Measurements from ENCODE around the gene UMOD.

UMOD gene

DNA sequence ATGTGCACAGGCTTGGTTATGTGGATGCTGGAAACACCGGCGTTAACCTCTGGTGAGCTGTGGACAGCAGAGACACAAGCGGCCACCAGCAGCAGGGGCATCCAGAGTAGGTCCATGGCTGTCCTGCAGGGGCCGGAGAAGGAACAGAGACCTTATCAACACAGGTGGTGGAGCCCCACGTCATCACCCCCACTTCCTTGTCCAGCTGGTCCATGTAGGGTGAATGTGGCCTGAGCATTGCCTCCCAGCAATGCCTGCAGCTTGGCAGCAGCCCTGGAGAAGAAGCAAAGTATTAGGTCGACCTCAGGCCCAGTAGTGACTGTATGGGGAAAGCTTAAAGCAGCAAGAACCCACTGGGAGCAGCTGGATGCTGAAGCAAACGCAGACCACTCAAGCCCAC lies 46.7 kb upstream of the UMOD start:
- TF ChIP-seq EZH2phosphoT487 (IDR thresholded peaks at IDR 0.05; ENCODE audit: borderline replicate concordance, low read length) (no peak), CTCF (IDR thresholded peaks at IDR 0.05; ENCODE audit: low read depth, low read length, poor library complexity, severe bottlenecking) (no peak)
- H3K79me2 ChIP-seq (ENCODE audit: control insufficient read depth, low read length), result no peaks in the 10 kb centered on the region
- H3K4me3 ChIP-seq (ENCODE audit: low read length), result no peak overlapping the region
- no peaks in the 10 kb centered on the region for H3K36me3 ChIP-seq (ENCODE audit: control insufficient read depth, low read length)
- H3K27me3 ChIP-seq (ENCODE audit: control insufficient read depth, low read length), result no peaks in the 10 kb centered on the region
- no peaks in the 10 kb centered on the region for H3K9me2 ChIP-seq (replicated peaks; ENCODE audit: control insufficient read depth, low read length)
- no peak overlapping the region for H3K27ac ChIP-seq (ENCODE audit: low read depth, low read length)
- H3K9me3 ChIP-seq (ENCODE audit: control insufficient read depth, insufficient read depth, low read length), result no peaks in the 10 kb centered on the region
- no peaks in the 10 kb centered on the region for H3K4me1 ChIP-seq (ENCODE audit: control insufficient read depth, low read length)
- H4K20me1 ChIP-seq (ENCODE audit: control insufficient read depth, insufficient read depth, low read depth, low read length), result no peaks in the 10 kb centered on the region
- no peak overlapping the region for H3K4me2 ChIP-seq (ENCODE audit: low read length)
- H3F3A ChIP-seq (ENCODE audit: control insufficient read depth, insufficient read depth), result no peaks in the 10 kb centered on the region

DNA sequence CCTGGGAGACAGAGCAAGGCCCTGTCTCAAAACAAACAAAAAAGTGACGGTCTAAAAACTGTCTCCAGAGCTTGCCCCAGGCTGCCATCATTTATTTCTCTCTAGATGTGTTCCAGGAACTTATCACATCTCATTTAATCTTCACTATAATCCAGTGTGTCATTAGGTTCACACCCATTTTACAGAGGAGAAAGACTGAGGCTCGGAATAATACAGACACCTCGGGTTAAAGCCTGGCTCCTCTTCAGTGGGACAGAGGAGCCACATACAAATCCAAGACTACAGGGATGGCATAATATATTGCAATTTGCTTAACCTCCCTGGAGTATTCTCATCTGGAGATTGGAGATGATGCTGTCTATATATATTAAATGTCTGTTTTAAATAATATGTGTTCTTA lies 46.1 kb upstream of the UMOD start:
- no peaks in the 10 kb centered on the region for H3K27me3 ChIP-seq (ENCODE audit: control insufficient read depth, low read length)
- H3K4me1 ChIP-seq (ENCODE audit: control insufficient read depth, low read length), result no peaks in the 10 kb centered on the region

GRCh38 chr16:20397468-20398074 lies 45.1 kb upstream of the UMOD start:
- Histone ChIP-seq H3F3A (ENCODE audit: control insufficient read depth, insufficient read depth) (no peaks in the 10 kb centered on the region), H3K79me2 (ENCODE audit: control insufficient read depth, low read length) (no peaks in the 10 kb centered on the region), H3K4me3 (ENCODE audit: low read length) (no peak overlapping the region), H3K27ac (ENCODE audit: low read depth, low read length) (no peak overlapping the region), H3K36me3 (ENCODE audit: control insufficient read depth, low read length) (no peaks in the 10 kb centered on the region), H3K4me1 (ENCODE audit: control insufficient read depth, low read length) (no peaks in the 10 kb centered on the region), H3K4me2 (ENCODE audit: low read length) (no peak overlapping the region), H3K27me3 (ENCODE audit: control insufficient read depth, low read length) (no peaks in the 10 kb centered on the region), H3K9me2 (replicated peaks; ENCODE audit: control insufficient read depth, low read length) (no peaks in the 10 kb centered on the region), H4K20me1 (ENCODE audit: control insufficient read depth, insufficient read depth, low read depth, low read length) (no peaks in the 10 kb centered on the region), H3K9me3 (ENCODE audit: control insufficient read depth, insufficient read depth, low read length) (no peaks in the 10 kb centered on the region)
- TF ChIP-seq EZH2phosphoT487 (IDR thresholded peaks at IDR 0.05; ENCODE audit: borderline replicate concordance, low read length) (no peak), CTCF (IDR thresholded peaks at IDR 0.05; ENCODE audit: low read depth, low read length, poor library complexity, severe bottlenecking) (no peak)

More for the DNA sequence above, 46.1 kb upstream of the UMOD start:
- Histone ChIP-seq H4K20me1 (ENCODE audit: control insufficient read depth, insufficient read depth, low read depth, low read length) (no peaks in the 10 kb centered on the region), H3K9me2 (replicated peaks; ENCODE audit: control insufficient read depth, low read length) (no peaks in the 10 kb centered on the region), H3K79me2 (ENCODE audit: control insufficient read depth, low read length) (no peaks in the 10 kb centered on the region), H3K4me2 (ENCODE audit: low read length) (no peak overlapping the region), H3F3A (ENCODE audit: control insufficient read depth, insufficient read depth) (no peaks in the 10 kb centered on the region), H3K27ac (ENCODE audit: low read depth, low read length) (no peak overlapping the region), H3K9me3 (ENCODE audit: control insufficient read depth, insufficient read depth, low read length) (no peaks in the 10 kb centered on the region), H3K36me3 (ENCODE audit: control insufficient read depth, low read length) (no peaks in the 10 kb centered on the region), H3K4me3 (ENCODE audit: low read length) (no peak overlapping the region)
- TF ChIP-seq CTCF (IDR thresholded peaks at IDR 0.05; ENCODE audit: low read depth, low read length, poor library complexity, severe bottlenecking), result no peak
- TF ChIP-seq EZH2phosphoT487 (IDR thresholded peaks at IDR 0.05; ENCODE audit: borderline replicate concordance, low read length), result no peak

Data from DOHH2 (cell line).